ENCODE measurements around the gene SS18. TPM values are rescaled to one million over a fixed set of nuclear protein-coding genes. Genes with fewer than 3 reads are reported as not detected.
"Not testable (repeated sequence)": the region's sequence is repeated elsewhere in the genome, so short reads cannot be mapped to it uniquely, and the experiment has no call there.

The SS18 gene, protein sequence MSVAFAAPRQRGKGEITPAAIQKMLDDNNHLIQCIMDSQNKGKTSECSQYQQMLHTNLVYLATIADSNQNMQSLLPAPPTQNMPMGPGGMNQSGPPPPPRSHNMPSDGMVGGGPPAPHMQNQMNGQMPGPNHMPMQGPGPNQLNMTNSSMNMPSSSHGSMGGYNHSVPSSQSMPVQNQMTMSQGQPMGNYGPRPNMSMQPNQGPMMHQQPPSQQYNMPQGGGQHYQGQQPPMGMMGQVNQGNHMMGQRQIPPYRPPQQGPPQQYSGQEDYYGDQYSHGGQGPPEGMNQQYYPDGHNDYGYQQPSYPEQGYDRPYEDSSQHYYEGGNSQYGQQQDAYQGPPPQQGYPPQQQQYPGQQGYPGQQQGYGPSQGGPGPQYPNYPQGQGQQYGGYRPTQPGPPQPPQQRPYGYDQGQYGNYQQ
- 83.1 and 98.3 TPM in 2 replicates for total RNA-seq (2012; rRNA removed)

DNA sequence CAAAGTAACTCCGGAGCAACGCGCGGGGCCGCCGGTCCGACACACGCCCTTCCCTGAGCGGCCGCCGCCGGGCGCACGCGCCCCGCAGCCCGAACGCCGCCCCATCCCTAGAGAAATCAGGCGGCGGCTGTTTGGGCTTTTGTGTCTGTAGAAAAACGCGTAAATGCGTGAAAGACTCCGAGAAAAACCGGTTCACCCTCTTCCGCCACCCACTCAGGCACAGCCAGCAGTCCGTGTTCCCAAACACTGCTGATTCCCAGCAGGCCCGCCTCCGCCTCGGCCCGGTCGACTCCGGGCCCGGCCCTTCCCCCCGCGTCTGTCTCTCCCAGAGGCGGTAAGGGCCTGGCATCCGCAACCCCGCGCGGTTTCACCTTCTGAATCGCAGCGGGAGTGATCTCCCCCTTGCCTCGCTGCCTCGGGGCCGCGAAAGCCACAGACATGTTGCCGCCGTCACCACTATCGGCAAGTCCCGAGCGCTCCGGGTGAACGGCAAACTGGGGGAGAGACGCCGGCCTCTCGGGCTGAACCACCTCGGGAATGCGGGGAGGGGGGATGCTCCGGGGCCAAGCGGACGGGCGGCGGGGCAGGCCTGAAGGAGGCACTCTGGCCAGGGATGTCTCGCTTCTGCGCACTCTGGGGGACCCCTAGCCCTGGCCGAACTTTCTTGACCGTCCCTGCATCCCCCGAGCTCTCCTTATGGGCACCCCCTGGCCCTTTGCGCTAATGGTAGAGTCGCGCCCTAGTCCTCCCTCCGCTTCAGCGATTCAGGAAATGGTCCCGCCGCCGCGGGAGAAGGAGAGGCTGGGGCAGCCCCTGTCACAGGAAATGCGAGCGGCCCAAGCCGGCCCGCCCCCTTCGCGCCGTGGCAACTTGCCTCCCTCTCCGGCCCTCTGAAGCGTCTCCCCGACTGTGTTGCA is at the start of gene SS18:
TSS of gene SS18 (minus strand) at position 484 of the 917 bp plus-strand sequence. CDS start at position 440, 44 bp downstream.
- peak within 1 kb of the TSS; percentile 98 for H3K9ac ChIP-seq (ENCODE audit: low read depth, low read length)
- H3K9me3 ChIP-seq (replicated peaks; ENCODE audit: low read length) = no peaks in the 10 kb centered on the region
- no peaks in the 10 kb centered on the region for H3K27me3 ChIP-seq (ENCODE audit: control insufficient read depth, insufficient read depth, low read length)
- H3K4me3 ChIP-seq (ENCODE audit: low read length) = peak within 1 kb of the TSS; percentile 95
- peaks cover 20% of the 10 kb centered on the region for H3K36me3 ChIP-seq (ENCODE audit: insufficient read depth, low read length)
- peaks cover 11% of the 10 kb centered on the region for H3K4me1 ChIP-seq (ENCODE audit: control insufficient read depth, insufficient read depth, low read length)
- H3K4me2 ChIP-seq (ENCODE audit: low read length) = peak within 1 kb of the TSS; percentile 86

DNA sequence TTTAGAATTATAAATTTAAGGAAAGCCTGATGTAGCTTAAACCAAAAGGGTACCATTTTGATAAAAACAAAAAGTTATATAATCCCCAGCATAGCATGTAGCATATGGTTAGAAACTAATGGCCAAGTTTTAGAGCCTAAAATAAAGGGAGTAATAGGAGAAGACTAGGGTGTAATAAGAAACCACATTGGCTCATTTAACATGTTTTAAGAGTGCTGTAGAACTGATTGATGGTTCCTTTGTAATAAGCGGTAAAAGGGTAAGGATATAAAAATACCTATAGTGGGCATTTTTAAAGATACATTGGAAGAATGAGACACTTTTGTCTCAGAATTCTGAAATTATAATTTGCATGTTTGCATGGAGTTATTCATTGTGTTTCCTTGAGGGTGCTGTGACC is 45.1 kb upstream of the SS18 start:
- H3K4me1 ChIP-seq (ENCODE audit: control insufficient read depth, insufficient read depth, low read length) = no peaks in the 10 kb centered on the region
- no peak overlapping the region for H3K4me3 ChIP-seq (ENCODE audit: low read length)
- H3K36me3 ChIP-seq (ENCODE audit: insufficient read depth, low read length) = no peaks in the 10 kb centered on the region
- no peak overlapping the region for H3K4me2 ChIP-seq (ENCODE audit: low read length)
- H3K9me3 ChIP-seq (replicated peaks; ENCODE audit: low read length) = no peaks in the 10 kb centered on the region
- H3K27me3 ChIP-seq (ENCODE audit: control insufficient read depth, insufficient read depth, low read length) = peaks cover 2% of the 10 kb centered on the region
- H3K9ac ChIP-seq (ENCODE audit: low read depth, low read length) = no peak overlapping the region

DNA sequence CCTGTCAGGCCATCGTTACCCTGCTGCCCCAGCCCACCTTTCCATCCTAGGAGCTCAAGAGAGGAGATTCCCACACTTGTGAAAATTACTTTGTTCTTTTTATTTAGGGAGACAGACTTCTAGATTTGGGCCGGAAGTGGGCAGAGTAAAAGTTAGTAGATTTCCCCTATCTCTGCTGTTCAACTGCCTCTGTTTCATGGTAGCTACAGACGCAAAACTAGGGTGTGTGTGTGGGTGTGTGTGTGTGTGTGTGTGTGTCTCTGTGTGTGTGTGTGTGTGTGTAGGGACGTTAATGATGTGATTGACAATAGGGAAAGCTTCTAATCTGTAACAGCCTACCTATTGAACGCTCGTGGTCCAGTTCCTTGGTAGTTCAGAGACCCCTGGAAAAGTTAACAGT is 43.7 kb upstream of the SS18 start:
- Histone ChIP-seq H3K4me1 (ENCODE audit: control insufficient read depth, insufficient read depth, low read length) (no peaks in the 10 kb centered on the region), H3K4me2 (ENCODE audit: low read length) (no peak overlapping the region), H3K36me3 (ENCODE audit: insufficient read depth, low read length) (no peaks in the 10 kb centered on the region), H3K27me3 (ENCODE audit: control insufficient read depth, insufficient read depth, low read length) (peaks cover 2% of the 10 kb centered on the region), H3K9ac (ENCODE audit: low read depth, low read length) (no peak overlapping the region), H3K4me3 (ENCODE audit: low read length) (no peak overlapping the region), H3K9me3 (replicated peaks; ENCODE audit: low read length) (no peaks in the 10 kb centered on the region)

DNA sequence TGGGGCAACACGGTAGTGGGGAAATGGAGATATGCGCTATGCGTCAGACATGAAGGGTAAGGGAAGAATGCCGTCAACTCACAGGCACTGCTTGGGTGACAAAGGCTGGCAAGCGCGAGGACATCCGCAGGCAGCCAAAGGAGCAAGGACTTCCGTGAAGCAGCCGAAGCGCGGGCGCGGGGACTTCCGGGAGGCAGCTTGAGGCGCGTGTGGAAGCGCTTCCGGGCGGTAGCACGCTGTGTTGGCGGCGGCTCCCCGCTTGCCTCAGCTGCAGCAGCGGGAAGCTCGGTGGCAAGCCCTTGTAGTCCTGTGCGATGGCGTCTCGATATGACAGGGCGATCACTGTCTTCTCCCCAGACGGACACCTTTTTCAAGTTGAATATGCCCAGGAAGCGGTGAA is 43.2 kb upstream of the SS18 start, which contains the start of gene PSMA8:
TSS of gene PSMA8 (plus strand) at position 218 of the 400 bp plus-strand sequence. CDS start at position 315, 97 bp downstream.
- Histone ChIP-seq H3K9ac (ENCODE audit: low read depth, low read length) (no peak within 1 kb of the TSS), H3K27me3 (ENCODE audit: control insufficient read depth, insufficient read depth, low read length) (peaks cover 2% of the 10 kb centered on the region), H3K4me3 (ENCODE audit: low read length) (no peak within 1 kb of the TSS)

DNA sequence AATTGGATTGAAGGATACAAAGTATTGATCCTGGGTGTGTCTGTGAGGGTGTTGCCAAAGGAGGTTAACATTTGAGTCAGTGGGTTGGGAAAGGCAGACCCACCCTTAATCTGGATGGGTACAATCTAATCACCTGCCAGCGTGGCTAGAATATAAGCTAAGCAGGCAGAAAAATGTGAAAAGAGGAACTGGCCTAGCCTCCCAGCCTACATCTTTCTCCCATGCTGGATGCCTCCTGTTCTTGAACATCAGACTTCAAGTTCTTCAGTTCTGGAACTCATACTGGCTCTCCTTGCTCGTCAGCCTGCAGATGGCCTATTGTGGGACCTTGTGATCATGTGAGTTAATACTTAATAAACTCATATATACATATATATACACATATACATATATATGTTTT is 37.8 kb upstream of the SS18 start:
- H3K4me1 ChIP-seq (ENCODE audit: control insufficient read depth, insufficient read depth, low read length); H3K27me3 ChIP-seq (ENCODE audit: control insufficient read depth, insufficient read depth, low read length); H3K36me3 ChIP-seq (ENCODE audit: insufficient read depth, low read length); H3K9me3 ChIP-seq (replicated peaks; ENCODE audit: low read length); H3K4me2 ChIP-seq (ENCODE audit: low read length); H3K9ac ChIP-seq (ENCODE audit: low read depth, low read length); H3K4me3 ChIP-seq (ENCODE audit: low read length): not testable (repeated sequence)

More for the DNA sequence above, 43.2 kb upstream of the SS18 start, which contains the start of gene PSMA8:
- Histone ChIP-seq H3K9me3 (replicated peaks; ENCODE audit: low read length) (no peaks in the 10 kb centered on the region), H3K36me3 (ENCODE audit: insufficient read depth, low read length) (no peaks in the 10 kb centered on the region), H3K4me1 (ENCODE audit: control insufficient read depth, insufficient read depth, low read length) (no peaks in the 10 kb centered on the region), H3K4me2 (ENCODE audit: low read length) (no peak within 1 kb of the TSS)

DNA sequence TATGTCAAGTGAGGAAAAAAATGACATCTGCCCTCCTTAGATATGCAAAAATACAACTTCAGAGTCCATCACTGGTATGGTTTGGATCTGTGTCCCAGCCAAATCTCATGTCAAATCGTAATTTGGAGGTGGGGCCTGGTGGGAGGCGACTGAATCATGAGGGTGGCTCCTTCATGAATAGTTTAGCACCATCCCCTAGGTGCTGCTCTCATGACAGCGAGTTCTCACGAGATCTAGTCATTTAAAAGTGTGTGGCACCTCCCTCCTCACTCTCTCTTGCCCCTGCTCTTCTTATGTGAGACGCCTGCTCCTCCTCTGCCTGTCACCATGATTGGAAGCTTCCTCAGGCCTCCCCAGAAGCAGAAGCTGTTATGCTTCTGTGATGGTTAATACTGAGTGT is 37.4 kb upstream of the SS18 start:
- Histone ChIP-seq H3K36me3 (ENCODE audit: insufficient read depth, low read length) (no peaks in the 10 kb centered on the region), H3K4me3 (ENCODE audit: low read length) (no peak overlapping the region), H3K4me1 (ENCODE audit: control insufficient read depth, insufficient read depth, low read length) (no peaks in the 10 kb centered on the region), H3K9ac (ENCODE audit: low read depth, low read length) (no peak overlapping the region), H3K27me3 (ENCODE audit: control insufficient read depth, insufficient read depth, low read length) (peaks cover 2% of the 10 kb centered on the region), H3K4me2 (ENCODE audit: low read length) (no peak overlapping the region), H3K9me3 (replicated peaks; ENCODE audit: low read length) (no peaks in the 10 kb centered on the region)

DNA sequence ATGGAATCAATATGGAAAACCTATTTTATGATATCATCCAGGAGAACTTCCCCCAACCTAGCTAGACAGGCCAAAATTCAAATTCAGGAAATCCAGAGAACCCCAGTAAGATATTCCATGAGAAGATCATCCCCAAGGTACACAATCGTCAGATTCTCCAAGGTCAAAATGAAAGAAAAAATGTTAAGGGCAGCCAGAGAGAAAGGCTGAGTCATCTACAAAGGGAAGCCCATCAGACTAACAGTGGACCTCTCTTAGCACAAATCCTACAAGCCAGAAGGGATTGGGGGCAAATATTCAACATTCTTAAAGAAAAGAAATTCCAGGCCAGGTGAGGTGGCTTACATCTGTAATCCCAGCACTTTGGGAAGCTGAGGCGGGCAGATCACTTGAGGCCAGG is 31.6 kb upstream of the SS18 start:
- H3K4me3 ChIP-seq (ENCODE audit: low read length); H3K36me3 ChIP-seq (ENCODE audit: insufficient read depth, low read length); H3K27me3 ChIP-seq (ENCODE audit: control insufficient read depth, insufficient read depth, low read length); H3K4me2 ChIP-seq (ENCODE audit: low read length); H3K9ac ChIP-seq (ENCODE audit: low read depth, low read length); H3K9me3 ChIP-seq (replicated peaks; ENCODE audit: low read length); H3K4me1 ChIP-seq (ENCODE audit: control insufficient read depth, insufficient read depth, low read length): not testable (repeated sequence)

DNA sequence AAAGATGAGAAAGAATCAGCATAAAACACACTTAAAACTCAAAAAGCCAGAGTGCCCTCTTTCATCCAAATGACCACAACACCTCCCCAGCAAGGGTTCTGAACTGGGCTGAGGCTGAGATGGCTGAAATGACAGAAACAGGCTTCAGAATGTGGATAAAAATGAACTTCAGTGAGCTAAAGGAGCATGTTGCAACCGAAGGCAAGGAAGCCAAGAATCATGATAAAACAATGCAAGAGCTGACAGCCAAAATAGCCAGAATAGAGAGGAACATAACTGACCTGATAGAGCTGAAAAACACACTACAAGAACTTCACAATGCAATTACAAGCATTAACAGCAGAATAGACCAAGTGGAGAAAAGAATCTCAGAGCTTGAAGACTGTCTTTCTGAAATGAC is 31.1 kb upstream of the SS18 start:
- Histone ChIP-seq H3K27me3 (ENCODE audit: control insufficient read depth, insufficient read depth, low read length) (peaks cover 4% of the 10 kb centered on the region), H3K4me2 (ENCODE audit: low read length) (no peak overlapping the region), H3K36me3 (ENCODE audit: insufficient read depth, low read length) (no peaks in the 10 kb centered on the region), H3K9me3 (replicated peaks; ENCODE audit: low read length) (no peaks in the 10 kb centered on the region), H3K4me3 (ENCODE audit: low read length) (no peak overlapping the region), H3K9ac (ENCODE audit: low read depth, low read length) (no peak overlapping the region), H3K4me1 (ENCODE audit: control insufficient read depth, insufficient read depth, low read length) (no peaks in the 10 kb centered on the region)

DNA sequence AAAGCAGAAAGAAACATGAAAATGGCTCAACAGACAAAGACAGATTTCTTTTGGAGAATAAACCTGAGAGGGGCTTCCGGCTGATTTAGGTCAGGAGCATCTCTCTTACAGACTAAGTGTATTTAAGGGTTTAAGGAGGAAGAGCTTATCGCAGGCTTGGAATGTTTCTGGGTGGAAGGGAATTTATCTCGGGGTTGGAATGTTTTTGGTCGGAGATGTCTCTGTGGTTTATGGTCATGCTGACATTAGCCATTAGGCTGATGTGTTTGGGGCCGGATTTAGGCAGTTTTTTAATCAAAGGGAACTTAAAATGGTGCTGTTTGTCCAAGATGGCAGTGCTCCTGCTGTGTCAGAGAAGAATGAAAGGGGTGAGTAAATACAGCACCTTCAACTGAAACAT is 28.8 kb upstream of the SS18 start:
- no peak overlapping the region for H3K4me3 ChIP-seq (ENCODE audit: low read length)
- H3K9ac ChIP-seq (ENCODE audit: low read depth, low read length) = no peak overlapping the region
- H3K27me3 ChIP-seq (ENCODE audit: control insufficient read depth, insufficient read depth, low read length) = peaks cover 3% of the 10 kb centered on the region
- H3K9me3 ChIP-seq (replicated peaks; ENCODE audit: low read length) = no peaks in the 10 kb centered on the region
- no peak overlapping the region for H3K4me2 ChIP-seq (ENCODE audit: low read length)
- no peaks in the 10 kb centered on the region for H3K36me3 ChIP-seq (ENCODE audit: insufficient read depth, low read length)
- H3K4me1 ChIP-seq (ENCODE audit: control insufficient read depth, insufficient read depth, low read length) = no peaks in the 10 kb centered on the region

DNA sequence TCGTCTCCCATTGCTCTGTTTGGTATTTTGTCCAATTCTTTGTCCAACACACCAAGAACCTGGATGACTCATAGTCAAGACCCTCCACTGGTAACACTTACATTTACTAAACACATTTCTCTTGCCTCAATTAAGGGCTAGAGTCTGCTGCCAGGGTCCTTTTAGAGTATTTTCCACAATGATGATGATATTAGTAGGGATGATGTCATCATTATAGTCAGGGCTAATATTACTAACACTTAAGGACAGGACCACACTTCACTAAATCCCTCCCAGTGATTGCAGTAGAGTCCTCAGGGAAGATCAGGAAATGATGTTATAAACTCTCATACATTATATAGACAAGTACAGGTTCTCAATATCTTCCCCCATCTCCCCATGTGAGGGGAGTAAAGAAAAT is 13.6 kb upstream of the SS18 start:
- Histone ChIP-seq H3K9ac (ENCODE audit: low read depth, low read length) (no peak overlapping the region), H3K36me3 (ENCODE audit: insufficient read depth, low read length) (no peaks in the 10 kb centered on the region), H3K9me3 (replicated peaks; ENCODE audit: low read length) (no peaks in the 10 kb centered on the region), H3K4me3 (ENCODE audit: low read length) (no peak overlapping the region), H3K4me2 (ENCODE audit: low read length) (no peak overlapping the region), H3K27me3 (ENCODE audit: control insufficient read depth, insufficient read depth, low read length) (peaks cover 1% of the 10 kb centered on the region), H3K4me1 (ENCODE audit: control insufficient read depth, insufficient read depth, low read length) (no peaks in the 10 kb centered on the region)

DNA sequence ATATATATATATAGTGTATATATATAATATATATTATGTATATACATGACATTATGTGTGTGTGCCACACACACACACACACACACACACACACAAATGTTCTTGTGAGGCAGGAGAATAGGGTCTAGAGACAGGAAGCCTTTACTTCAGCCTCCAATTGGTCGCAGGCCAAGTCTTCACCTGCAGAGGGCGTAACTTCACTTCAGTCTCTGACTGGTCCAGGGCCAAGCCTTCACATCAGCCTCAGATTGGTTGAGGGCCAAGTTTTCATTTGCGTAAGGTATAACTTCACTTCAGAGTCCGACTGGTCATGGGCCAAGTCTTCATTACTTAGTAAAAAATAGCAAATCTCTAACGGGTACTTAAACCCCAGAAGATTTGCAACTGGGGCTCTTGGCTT is 13.2 kb upstream of the SS18 start:
- Histone ChIP-seq H3K9me3 (replicated peaks; ENCODE audit: low read length) (no peaks in the 10 kb centered on the region), H3K27me3 (ENCODE audit: control insufficient read depth, insufficient read depth, low read length) (peaks cover 5% of the 10 kb centered on the region), H3K4me1 (ENCODE audit: control insufficient read depth, insufficient read depth, low read length) (no peaks in the 10 kb centered on the region), H3K36me3 (ENCODE audit: insufficient read depth, low read length) (no peaks in the 10 kb centered on the region), H3K4me2 (ENCODE audit: low read length) (no peak overlapping the region), H3K4me3 (ENCODE audit: low read length) (no peak overlapping the region), H3K9ac (ENCODE audit: low read depth, low read length) (no peak overlapping the region)

Measured in skeletal muscle satellite cell (primary cell).